WTC11 (cell line): ENCODE measurements around the gene APOBEC3C. TPM values are rescaled to one million over a fixed set of nuclear protein-coding genes. Genes with fewer than 3 reads are reported as not detected.
"Not testable (repeated sequence)": the region's sequence is repeated elsewhere in the genome, so short reads cannot be mapped to it uniquely, and the experiment has no call there.

ENCODE experiments used
- ATAC-seq: fragments of 200-7000 bp; cut with Tn5 transposase; 2 replicates; pipeline ENCODE4 v1.10.0; 2021; ENCODE audit warnings: mild to moderate bottlenecking, moderate library complexity
- CTCF ChIA-PET: fragments of 300-600 bp; sonication (Branson Sonifier 250); formaldehyde crosslinking; loops from one replicate; lab custom pipeline; 2021; ENCODE audit warnings: antibody characterized with exemption; lab: Charles Lee
- POLR2A ChIA-PET: fragments of 350-600 bp; sonication (Branson Sonifier 250); formaldehyde crosslinking; loops from one replicate; lab custom pipeline; 2021; ENCODE audit warnings: antibody characterized with exemption; lab: Charles Lee
- DNase-seq: peaks from one replicate; pipeline ENCODE4 v3.0.0; 2021; ENCODE audit warnings: low spot score
- H3K27ac Mint-ChIP-seq: 2 replicates; pipeline ENCODE4 v1.8.0; 2021; ENCODE audit warnings: mixed read lengths
- H3K27me3 Mint-ChIP-seq: 2 replicates; pipeline ENCODE4 v1.8.0; 2021; ENCODE audit warnings: low read depth, mild to moderate bottlenecking, moderate library complexity, mixed read lengths
- H3K36me3 Mint-ChIP-seq: 2 replicates; pipeline ENCODE4 v1.8.0; 2021; ENCODE audit warnings: mixed read lengths
- H3K4me1 Mint-ChIP-seq: 2 replicates; pipeline ENCODE4 v1.8.0; 2022; ENCODE audit warnings: mixed read lengths
- H3K4me3 Mint-ChIP-seq: 2 replicates; pipeline ENCODE4 v1.8.0; 2021; ENCODE audit warnings: mild to moderate bottlenecking, moderate library complexity, mixed read lengths
- H3K9me3 Mint-ChIP-seq: 2 replicates; pipeline ENCODE4 v1.8.0; 2021; ENCODE audit warnings: mixed read lengths
- ATF1 ChIP-seq: sonication (generic); formaldehyde crosslinking; IDR thresholded peaks from 2 replicates; pipeline ENCODE4 v1.8.1; 2023; ENCODE audit warnings: mild to moderate bottlenecking, moderate library complexity, missing genetic modification reagents
- ELF4 ChIP-seq: sonication (generic); formaldehyde crosslinking; IDR thresholded peaks from 2 replicates; pipeline ENCODE4 v1.8.1; 2022; ENCODE audit warnings: low read depth, mild to moderate bottlenecking, moderate library complexity, missing genetic modification reagents
- ERG ChIP-seq: fragments of 250-450 bp; sonication (Bioruptor Pico); IDR thresholded peaks from 2 replicates; pipeline ENCODE4 v1.8.0; 2021; ENCODE audit warnings: mild to moderate bottlenecking
- ESRRA ChIP-seq: sonication (generic); formaldehyde crosslinking; IDR thresholded peaks from 2 replicates; pipeline ENCODE4 v1.8.1; 2022; ENCODE audit warnings: mild to moderate bottlenecking, missing genetic modification reagents, borderline replicate concordance
- FOXJ3 ChIP-seq: sonication (generic); formaldehyde crosslinking; IDR thresholded peaks from 2 replicates; pipeline ENCODE4 v1.9.0; 2021; ENCODE audit warnings: missing genetic modification reagents, mild to moderate bottlenecking, borderline replicate concordance
- GRHL2 ChIP-seq: fragments of 250-450 bp; sonication (Bioruptor Pico); IDR thresholded peaks from 2 replicates; pipeline ENCODE4 v1.8.0; 2022; ENCODE audit warnings: mild to moderate bottlenecking, moderate library complexity; ENCODE audit not compliant: insufficient replicate concordance, severe bottlenecking
- GTF2I ChIP-seq: fragments of 250-450 bp; sonication (Bioruptor Pico); conservative IDR thresholded peaks from 2 replicates; pipeline ENCODE4 v1.4.0; 2021; ENCODE audit warnings: mild to moderate bottlenecking
- HMGA2 ChIP-seq: fragments of 250-450 bp; sonication (Bioruptor Pico); IDR thresholded peaks from 2 replicates; pipeline ENCODE4 v1.4.0; 2021; ENCODE audit warnings: mild to moderate bottlenecking, moderate library complexity
- NR2C2 ChIP-seq: sonication (generic); formaldehyde crosslinking; IDR thresholded peaks from 2 replicates; pipeline ENCODE4 v1.8.0; 2022; ENCODE audit warnings: mild to moderate bottlenecking, missing genetic modification reagents
- OVOL2 ChIP-seq: fragments of 250-450 bp; sonication (Bioruptor Pico); IDR thresholded peaks from 2 replicates; pipeline ENCODE4 v1.9.0; 2021; ENCODE audit warnings: mild to moderate bottlenecking, borderline replicate concordance
- RORB ChIP-seq: fragments of 250-450 bp; sonication (Bioruptor Pico); IDR thresholded peaks from 2 replicates; pipeline ENCODE4 v1.9.0; 2021; ENCODE audit warnings: mild to moderate bottlenecking
- SMAD4 ChIP-seq: sonication (generic); formaldehyde crosslinking; IDR thresholded peaks from 2 replicates; pipeline ENCODE4 v1.8.0; 2022; ENCODE audit warnings: mild to moderate bottlenecking, missing genetic modification reagents
- SP1 ChIP-seq: sonication (generic); formaldehyde crosslinking; conservative IDR thresholded peaks from 2 replicates; pipeline ENCODE4 v1.8.1; 2022; ENCODE audit warnings: missing genetic modification reagents
- USF2 ChIP-seq: sonication (generic); formaldehyde crosslinking; IDR thresholded peaks from 2 replicates; pipeline ENCODE4 v1.8.1; 2023; ENCODE audit warnings: mild to moderate bottlenecking, missing genetic modification reagents, moderate library complexity
- ZBTB21 ChIP-seq: sonication (generic); formaldehyde crosslinking; IDR thresholded peaks from 2 replicates; pipeline ENCODE4 v1.8.1; 2023; ENCODE audit warnings: mild to moderate bottlenecking, missing genetic modification reagents, borderline replicate concordance
- ZNF232 ChIP-seq: sonication (generic); formaldehyde crosslinking; IDR thresholded peaks from 2 replicates; pipeline ENCODE4 v1.8.0; 2022; ENCODE audit warnings: mild to moderate bottlenecking, missing genetic modification reagents
- ZNF396 ChIP-seq: fragments of 250-450 bp; sonication (Bioruptor Pico); IDR thresholded peaks from 2 replicates; pipeline ENCODE4 v1.8.0; 2021; ENCODE audit warnings: mild to moderate bottlenecking, moderate library complexity, borderline replicate concordance
- ZNF425 ChIP-seq: fragments of 250-450 bp; sonication (Bioruptor Pico); conservative IDR thresholded peaks from 2 replicates; pipeline ENCODE4 v1.9.0; 2021; ENCODE audit warnings: mild to moderate bottlenecking
- ZNF671 ChIP-seq: fragments of 250-450 bp; sonication (Bioruptor Pico); IDR thresholded peaks from 2 replicates; pipeline ENCODE4 v1.8.0; 2021; ENCODE audit warnings: mild to moderate bottlenecking
- ZSCAN18 ChIP-seq: fragments of 250-450 bp; sonication (Bioruptor Pico); IDR thresholded peaks from 2 replicates; pipeline ENCODE4 v2.1.2; 2022; ENCODE audit warnings: mild to moderate bottlenecking, moderate library complexity
- total RNA-seq: library from RNA; stranded (reverse); gene quantifications from 3 replicates; pipeline ENCODE4 v1.2.3, GENCODE V29; 2021

The APOBEC3C gene
- total RNA-seq, 1 experiment from 2014 or later, result 33.4 TPM

GRCh38 chr22:39030705-39031104, 16.6 kb downstream of the APOBEC3C start:
- DNase-seq (no peak), ATAC-seq (no peak)
- H3K27me3 Mint-ChIP-seq, result no peaks in the 10 kb centered on the region
- CTCF ChIA-PET, result interaction anchor here (0.7 to 1.3 kb wide), 3 partner anchors 10 to 262 kb away, joined by 3 to 6 read pairs (median 6); partner anchors contain the start of gene APOBEC3D
- H3K36me3 Mint-ChIP-seq, result peaks cover 8% of the 10 kb centered on the region; the same call in 1 of the 2 replicates
- peaks cover 61% of the 10 kb centered on the region for H3K4me1 Mint-ChIP-seq
- peak overlapping the region; percentile 38; the same call in 1 of the 2 replicates for H3K4me3 Mint-ChIP-seq
- no peak for TF ChIP-seq HMGA2
- TF ChIP-seq ZNF396 (CRISPR knock-in tag), result no peak
- TF ChIP-seq NR2C2 (CRISPR knock-in tag), result no peak
- no peak for TF ChIP-seq ZNF232 (CRISPR knock-in tag)
- no peak for TF ChIP-seq RORB (CRISPR knock-in tag)
- TF ChIP-seq ZSCAN18 (CRISPR knock-in tag), result no peak
- no peak for TF ChIP-seq ATF1
- TF ChIP-seq ERG (CRISPR knock-in tag), result no peak
- TF ChIP-seq OVOL2 (CRISPR knock-in tag), result no peak
- no peak for TF ChIP-seq ZNF671 (CRISPR knock-in tag)
- TF ChIP-seq SP1 (CRISPR knock-in tag), result no peak
- TF ChIP-seq GRHL2, result no peak
- TF ChIP-seq ZNF425 (CRISPR knock-in tag), result no peak
- TF ChIP-seq ESRRA (CRISPR knock-in tag), result no peak
- TF ChIP-seq FOXJ3, result no peak
- no peak for TF ChIP-seq GTF2I
- TF ChIP-seq ELF4 (CRISPR knock-in tag), result no peak
- TF ChIP-seq SMAD4 (CRISPR knock-in tag), result no peak
- no peaks in the 10 kb centered on the region for H3K9me3 Mint-ChIP-seq
- POLR2A ChIA-PET, result interaction anchor here (0.5 kb wide), 1 partner anchor 23 kb away, joined by 3 read pairs; no protein-coding TSS in a partner anchor
- H3K27ac Mint-ChIP-seq, result peak overlapping the region; percentile 94; the same call in 1 of the 2 replicates

- Mint-ChIP-seq H3K4me3 (peak overlapping the region; percentile 71), H3K4me1 (peaks cover 61% of the 10 kb centered on the region), H3K27ac (peak overlapping the region; percentile 99)
- H3K36me3 Mint-ChIP-seq, H3K9me3 Mint-ChIP-seq, H3K27me3 Mint-ChIP-seq, POLR2A ChIA-PET: not testable (repeated sequence)
- CTCF ChIA-PET, result interaction anchor here (0.6 to 1.4 kb wide), 6 partner anchors 11 to 263 kb away, joined by 3 to 6 read pairs (median 4); partner anchors contain the start of gene APOBEC3D
- peak; percentile 80 for ATAC-seq
- TF ChIP-seq ZBTB21 (peak; percentile 90), USF2 (0 out of 2 replicates have a peak, but pooled peaks have one; percentile 32)
- DNase-seq, result peak; percentile 63
Observed at GRCh38 chr22:39031434-39032295, 17.6 kb downstream of the APOBEC3C start.

- H3K27me3 Mint-ChIP-seq, ATAC-seq, H3K36me3 Mint-ChIP-seq, DNase-seq, POLR2A ChIA-PET, H3K4me3 Mint-ChIP-seq, H3K9me3 Mint-ChIP-seq, CTCF ChIA-PET: not testable (repeated sequence)
- Mint-ChIP-seq H3K27ac (0 out of 2 replicates have a peak overlapping the region, but pooled peaks have one; percentile 50), H3K4me1 (peaks cover 63% of the 10 kb centered on the region)
Observed at GRCh38 chr22:39037071-39037470, 23.0 kb downstream of the APOBEC3C start.
